Esophagus muscularis mucosa (tissue), 4 donors: ENCODE measurements around the gene ATP10D.
A peak's percentile ranks its signal among the peaks of the same experiment; 100 is the strongest.

ENCODE experiments used
- EP300 ChIP-seq: sonication (generic); formaldehyde crosslinking; IDR thresholded peaks from one replicate; pipeline ENCODE4 v1.6.1; 2017; ENCODE audit warnings: antibody characterized with exemption
- POLR2A ChIP-seq: fragments of 450-650 bp; IDR thresholded peaks from one replicate; pipeline ENCODE4 v1.6.1; 2017; ENCODE audit warnings: antibody characterized with exemption, moderate library complexity, mild to moderate bottlenecking, low read depth
- POLR2AphosphoS5 ChIP-seq, 2 donors: sonication (generic); formaldehyde crosslinking; IDR thresholded peaks; one replicate each; pipeline ENCODE4 v1.6.1; 2017; ENCODE audit warnings: antibody characterized with exemption in 2 of 2
- TF ChIP-seq, protein P1 (sequence below), 3 experiments: fragments of 200-600 bp in 2 of 3; fragments of 450-650 bp in 1 of 3; sonication (generic) in 2 of 3; IDR thresholded peaks; one replicate each; pipeline ENCODE4 v1.5.1; 2017 to 2019; ENCODE audit warnings: antibody characterized with exemption in 3 of 3, mild to moderate bottlenecking in 2 of 3, moderate library complexity in 1 of 3

DNA sequence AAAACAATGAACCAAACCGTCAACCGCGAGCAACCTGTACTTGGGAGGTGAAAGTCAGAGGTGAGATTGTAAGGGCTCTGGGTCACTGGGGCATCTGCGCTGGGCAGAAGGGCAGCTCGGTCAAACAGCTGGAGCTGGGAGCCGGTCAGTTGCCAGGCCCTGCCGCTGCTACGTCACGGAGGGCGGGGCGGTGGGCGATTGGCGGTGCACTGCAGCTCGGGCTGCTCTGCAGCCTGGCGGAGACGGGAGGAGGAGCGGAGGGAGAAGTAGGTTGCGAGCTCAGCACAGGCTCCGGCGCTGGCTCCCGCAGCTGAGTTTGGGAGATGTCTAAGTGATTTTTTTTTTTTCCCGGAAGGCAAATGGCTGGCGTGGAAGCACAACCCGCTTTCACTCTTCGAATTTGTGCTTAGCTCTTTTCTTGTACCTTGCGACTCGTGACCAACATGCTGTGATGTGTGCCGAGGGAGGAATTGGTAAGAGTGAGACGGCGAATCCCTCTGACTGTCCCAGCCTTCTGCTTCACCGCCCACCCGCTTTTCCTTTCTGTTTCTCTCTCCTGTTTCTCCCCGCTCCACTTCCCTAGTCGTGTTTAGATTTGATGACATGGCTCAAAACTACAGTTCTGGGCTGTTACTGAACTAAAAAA, at the start of gene ATP10D:
- TF ChIP-seq, protein P1, sequence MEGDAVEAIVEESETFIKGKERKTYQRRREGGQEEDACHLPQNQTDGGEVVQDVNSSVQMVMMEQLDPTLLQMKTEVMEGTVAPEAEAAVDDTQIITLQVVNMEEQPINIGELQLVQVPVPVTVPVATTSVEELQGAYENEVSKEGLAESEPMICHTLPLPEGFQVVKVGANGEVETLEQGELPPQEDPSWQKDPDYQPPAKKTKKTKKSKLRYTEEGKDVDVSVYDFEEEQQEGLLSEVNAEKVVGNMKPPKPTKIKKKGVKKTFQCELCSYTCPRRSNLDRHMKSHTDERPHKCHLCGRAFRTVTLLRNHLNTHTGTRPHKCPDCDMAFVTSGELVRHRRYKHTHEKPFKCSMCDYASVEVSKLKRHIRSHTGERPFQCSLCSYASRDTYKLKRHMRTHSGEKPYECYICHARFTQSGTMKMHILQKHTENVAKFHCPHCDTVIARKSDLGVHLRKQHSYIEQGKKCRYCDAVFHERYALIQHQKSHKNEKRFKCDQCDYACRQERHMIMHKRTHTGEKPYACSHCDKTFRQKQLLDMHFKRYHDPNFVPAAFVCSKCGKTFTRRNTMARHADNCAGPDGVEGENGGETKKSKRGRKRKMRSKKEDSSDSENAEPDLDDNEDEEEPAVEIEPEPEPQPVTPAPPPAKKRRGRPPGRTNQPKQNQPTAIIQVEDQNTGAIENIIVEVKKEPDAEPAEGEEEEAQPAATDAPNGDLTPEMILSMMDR (IDR thresholded peaks at IDR 0.05), result peak in 1 of 3 experiments; percentile 33
- TF ChIP-seq POLR2A (peak; percentile 48), EP300 (no peak), POLR2AphosphoS5 (IDR thresholded peaks at IDR 0.05) (peak; percentile 98 to 99)
